Astrocyte (in vitro differentiated cells and primary cell): ENCODE results near the gene EID3.

Experiments used
- CTCF ChIP-seq: IDR thresholded peaks from 2 replicates; pipeline ENCODE4 v1.5.1; 2011; ENCODE audit warnings: low read depth, mild to moderate bottlenecking, inconsistent platforms, low read length, moderate library complexity; ENCODE audit not compliant: insufficient read depth
- EZH2 ChIP-seq: IDR thresholded peaks from 2 replicates; pipeline ENCODE4 v1.6.1; 2012; ENCODE audit warnings: mild to moderate bottlenecking, low read length, inconsistent platforms; ENCODE audit not compliant: insufficient read depth

DNA sequence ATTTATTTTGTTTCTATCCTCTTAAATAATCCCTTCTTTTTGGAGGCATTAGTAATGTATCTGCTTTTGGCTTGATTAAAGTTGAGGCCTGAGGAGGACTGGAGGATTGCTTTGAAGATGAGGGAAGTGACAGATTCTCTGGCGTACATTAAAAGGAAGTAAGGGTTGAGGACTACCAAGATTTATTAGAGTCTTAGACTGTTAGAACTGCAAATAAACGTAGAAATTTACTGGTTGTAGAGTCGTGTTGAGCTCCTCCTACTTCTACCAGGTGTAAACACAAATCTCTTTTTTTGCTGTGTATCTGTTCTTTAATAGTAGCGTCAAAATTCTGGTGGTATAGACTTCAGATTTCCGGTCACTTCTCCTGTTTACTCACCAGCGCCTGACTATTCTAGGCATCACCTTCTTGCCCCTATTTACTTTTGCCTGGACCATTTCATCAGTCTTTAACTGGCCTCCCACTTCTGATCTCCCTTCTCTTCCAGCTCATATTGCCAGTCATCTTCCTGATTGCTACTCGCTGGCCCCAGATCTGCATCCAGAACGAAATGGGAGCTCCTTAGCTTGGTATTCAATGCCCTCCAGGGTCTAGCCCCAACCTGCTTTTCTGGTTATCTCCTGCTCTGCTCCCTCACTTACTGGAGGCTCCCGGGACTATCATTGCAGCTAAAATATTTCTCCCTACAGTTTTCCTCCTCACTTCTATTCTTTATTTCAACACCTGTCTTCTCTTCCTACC lies 8.4 kb upstream of the EID3 start:
- TF ChIP-seq CTCF, result no peak
- no peak for TF ChIP-seq EZH2
